Measurements from ENCODE around the gene TAS2R40. TPM values are rescaled to one million over a fixed set of nuclear protein-coding genes. Genes with fewer than 3 reads are reported as not detected.

Gene TAS2R40
- total RNA-seq, 4 donors from 2014 or later = not detected

DNA sequence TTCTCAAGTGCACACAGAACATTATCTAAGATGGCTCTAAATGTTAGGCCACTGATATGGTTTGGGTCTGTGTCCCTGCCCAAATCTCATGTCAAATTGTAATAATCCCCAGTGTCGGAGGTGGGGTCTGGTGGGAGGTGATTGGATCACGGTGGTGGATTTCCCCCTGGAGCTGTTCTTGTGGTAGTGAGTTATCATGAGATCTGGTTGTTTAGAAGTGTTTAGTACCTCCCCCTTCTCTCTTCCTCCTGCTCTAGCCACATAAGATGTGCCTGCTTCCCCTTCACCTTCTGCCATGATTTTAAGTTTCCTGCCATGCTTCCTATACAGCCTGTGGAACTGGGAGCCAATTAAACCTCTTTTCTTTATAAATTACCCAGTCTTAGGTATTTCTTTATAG is 30.2 kb downstream of the TAS2R40 start:
- WGBS, 2 donors = 83 to 89% methylated on average over 2 of the region's 2 CpGs
- no peak overlapping the region for H3K4me3 ChIP-seq (ENCODE audit: low read depth, poor library complexity, severe bottlenecking)
- intact Hi-C loops (cut with DNase I; ENCODE audit: low total_unique reads) = no loop called here
- DNase-seq (ENCODE audit: low spot score in 2 of 2) = no peak
- TF ChIP-seq, protein P1, sequence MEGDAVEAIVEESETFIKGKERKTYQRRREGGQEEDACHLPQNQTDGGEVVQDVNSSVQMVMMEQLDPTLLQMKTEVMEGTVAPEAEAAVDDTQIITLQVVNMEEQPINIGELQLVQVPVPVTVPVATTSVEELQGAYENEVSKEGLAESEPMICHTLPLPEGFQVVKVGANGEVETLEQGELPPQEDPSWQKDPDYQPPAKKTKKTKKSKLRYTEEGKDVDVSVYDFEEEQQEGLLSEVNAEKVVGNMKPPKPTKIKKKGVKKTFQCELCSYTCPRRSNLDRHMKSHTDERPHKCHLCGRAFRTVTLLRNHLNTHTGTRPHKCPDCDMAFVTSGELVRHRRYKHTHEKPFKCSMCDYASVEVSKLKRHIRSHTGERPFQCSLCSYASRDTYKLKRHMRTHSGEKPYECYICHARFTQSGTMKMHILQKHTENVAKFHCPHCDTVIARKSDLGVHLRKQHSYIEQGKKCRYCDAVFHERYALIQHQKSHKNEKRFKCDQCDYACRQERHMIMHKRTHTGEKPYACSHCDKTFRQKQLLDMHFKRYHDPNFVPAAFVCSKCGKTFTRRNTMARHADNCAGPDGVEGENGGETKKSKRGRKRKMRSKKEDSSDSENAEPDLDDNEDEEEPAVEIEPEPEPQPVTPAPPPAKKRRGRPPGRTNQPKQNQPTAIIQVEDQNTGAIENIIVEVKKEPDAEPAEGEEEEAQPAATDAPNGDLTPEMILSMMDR (IDR thresholded peaks at IDR 0.05) = no peak
- no peak for TF ChIP-seq POLR2A (IDR thresholded peaks at IDR 0.05)

DNA sequence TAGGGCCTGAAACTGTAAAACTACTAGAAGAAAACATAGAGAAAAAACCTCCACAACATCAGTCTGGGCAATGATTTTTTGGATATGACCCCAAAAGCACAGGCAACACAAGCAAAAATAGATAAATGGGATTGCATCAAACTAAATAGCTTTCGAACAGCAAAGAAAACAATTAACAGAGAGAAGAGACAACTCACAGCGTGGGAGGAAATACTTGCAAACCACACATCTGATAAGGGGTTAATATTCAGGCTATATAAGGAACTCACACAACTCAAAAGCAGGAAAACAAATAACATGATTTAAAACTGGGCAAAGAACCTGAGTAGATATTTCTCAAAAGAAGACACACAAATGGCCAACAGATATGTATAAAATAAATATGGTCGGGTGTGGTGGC is 33.7 kb downstream of the TAS2R40 start:
- no peak for DNase-seq (ENCODE audit: low spot score in 2 of 2)
- H3K4me3 ChIP-seq (ENCODE audit: low read depth, poor library complexity, severe bottlenecking) = no peak overlapping the region
- TF ChIP-seq POLR2A (IDR thresholded peaks at IDR 0.05) = no peak
- TF ChIP-seq, protein P1 (IDR thresholded peaks at IDR 0.05) = no peak
- intact Hi-C loops (cut with DNase I; ENCODE audit: low total_unique reads) = no loop called here
- 78 to 81% methylated on average over 3 of the region's 3 CpGs for WGBS, 2 donors

DNA sequence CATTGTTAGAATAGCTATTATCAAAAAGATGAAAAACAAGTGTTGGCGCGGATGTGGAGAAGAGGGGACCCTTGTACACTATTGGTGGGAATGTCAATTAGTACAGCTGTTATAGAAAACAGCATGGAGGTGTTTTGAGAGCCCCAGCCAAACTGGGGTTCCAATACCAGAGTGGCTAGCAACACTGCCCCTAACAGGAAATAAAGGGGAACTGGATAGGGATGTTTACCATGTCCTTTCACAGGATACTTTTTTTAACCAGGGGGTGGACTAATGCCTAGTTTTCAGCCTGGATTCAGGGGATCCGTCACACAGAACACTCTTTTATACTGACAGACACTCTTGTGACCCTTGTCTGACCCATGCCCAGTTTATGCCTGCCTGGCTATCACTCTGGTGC is 34.5 kb downstream of the TAS2R40 start:
- no peak for DNase-seq (ENCODE audit: low spot score in 2 of 2)
- intact Hi-C loops (cut with DNase I; ENCODE audit: low total_unique reads) = no loop called here
- WGBS, 2 donors = 89 to 91% methylated on average over 3 of the region's 3 CpGs
- no peak overlapping the region for H3K4me3 ChIP-seq (ENCODE audit: low read depth, poor library complexity, severe bottlenecking)
- TF ChIP-seq POLR2A (IDR thresholded peaks at IDR 0.05) = no peak
- TF ChIP-seq, protein P1 (IDR thresholded peaks at IDR 0.05) = no peak

DNA sequence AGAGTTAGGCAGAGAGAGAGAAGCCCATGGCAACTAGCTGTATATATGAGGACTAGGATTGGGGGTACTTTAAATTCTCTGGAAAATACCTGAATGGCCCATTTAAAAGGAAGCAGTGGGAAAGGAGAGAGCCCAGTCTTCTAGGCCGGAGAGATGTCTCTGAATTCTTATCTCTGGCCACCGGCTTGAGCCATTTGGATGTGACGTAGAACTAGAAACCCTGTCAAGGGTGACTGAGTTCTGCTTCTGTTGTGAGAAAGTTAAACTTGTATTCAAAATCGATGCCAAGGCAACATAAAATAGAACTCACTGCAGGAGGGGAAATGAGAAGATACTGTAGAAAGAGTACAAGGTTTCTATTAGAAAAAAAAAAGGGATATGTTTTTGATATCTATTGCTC is 35.1 kb downstream of the TAS2R40 start:
- no peak for DNase-seq (ENCODE audit: low spot score in 2 of 2)
- TF ChIP-seq, protein P1 (IDR thresholded peaks at IDR 0.05) = no peak
- TF ChIP-seq POLR2A (IDR thresholded peaks at IDR 0.05) = no peak
- H3K4me3 ChIP-seq (ENCODE audit: low read depth, poor library complexity, severe bottlenecking) = no peak overlapping the region
- 90 to 92% methylated on average over 4 of the region's 4 CpGs for WGBS, 2 donors
- intact Hi-C loops (cut with DNase I; ENCODE audit: low total_unique reads) = no loop called here

DNA sequence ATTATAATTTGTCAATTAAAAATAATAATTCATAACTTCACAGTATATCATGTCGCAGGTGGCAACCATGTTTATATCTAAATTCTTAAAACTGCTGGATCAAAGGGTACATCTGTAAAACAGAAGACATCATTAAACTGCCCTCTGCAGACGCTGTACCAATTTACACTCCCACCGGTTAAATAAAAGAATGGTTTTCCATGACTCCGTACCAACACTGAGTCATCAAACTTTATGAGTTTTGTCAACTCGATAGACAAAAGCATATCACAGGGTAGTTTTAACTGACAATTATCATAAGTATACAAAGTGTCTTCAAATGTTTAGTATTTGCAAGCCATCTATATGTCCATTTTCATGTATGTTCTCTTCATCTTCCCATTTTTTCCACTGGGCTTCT is 35.7 kb downstream of the TAS2R40 start:
- 60 to 65% methylated on average over 5 of the region's 5 CpGs for WGBS, 2 donors
- TF ChIP-seq, protein P1 (IDR thresholded peaks at IDR 0.05) = no peak
- TF ChIP-seq POLR2A (IDR thresholded peaks at IDR 0.05) = no peak
- intact Hi-C loops (cut with DNase I; ENCODE audit: low total_unique reads) = no loop called here
- H3K4me3 ChIP-seq (ENCODE audit: low read depth, poor library complexity, severe bottlenecking) = no peak overlapping the region
- DNase-seq (ENCODE audit: low spot score in 2 of 2) = no peak

DNA sequence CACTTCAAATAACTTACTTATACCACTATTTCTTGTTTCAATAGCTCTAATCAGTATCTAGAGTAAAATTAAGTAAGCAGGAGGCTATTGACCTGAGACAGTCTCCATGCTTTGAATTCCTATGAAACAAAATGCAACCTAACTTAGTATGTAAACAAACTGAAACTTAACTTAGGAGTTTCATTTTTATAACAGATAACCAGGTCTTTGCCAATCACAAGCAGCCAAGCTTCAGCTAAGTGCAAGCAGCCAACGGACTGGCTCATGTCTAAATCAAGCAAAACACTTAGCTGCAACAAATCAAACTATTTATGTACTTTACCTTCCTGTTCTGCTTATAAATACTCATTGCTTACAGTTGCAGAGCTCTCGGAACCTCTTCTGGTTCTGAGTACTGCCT is 37.0 kb downstream of the TAS2R40 start:
- intact Hi-C loops (cut with DNase I; ENCODE audit: low total_unique reads) = no loop called here
- no peak for DNase-seq (ENCODE audit: low spot score in 2 of 2)
- H3K4me3 ChIP-seq (ENCODE audit: low read depth, poor library complexity, severe bottlenecking) = no peak overlapping the region
- TF ChIP-seq, protein P1 (IDR thresholded peaks at IDR 0.05) = no peak
- no peak for TF ChIP-seq POLR2A (IDR thresholded peaks at IDR 0.05)
- WGBS, 2 donors = 37 to 45% methylated on average over 2 of the region's 2 CpGs
